Esophagus squamous epithelium (tissue), 5 donors: Measurements from ENCODE around the gene KRT7. TPM values are rescaled to one million over a fixed set of nuclear protein-coding genes. Genes with fewer than 3 reads are reported as not detected.

Source experiments
- DNase-seq: peaks from one replicate; lab custom pipeline; 2025; lab: John Stamatoyannopoulos, UW
- H3K27ac ChIP-seq, 4 donors: fragments of 200-600 bp; sonication (generic); one replicate each; pipeline ENCODE4 v1.5.1; 2016 to 2019; ENCODE audit warnings: mild to moderate bottlenecking in 1 of 4
- H3K27me3 ChIP-seq, 4 donors: fragments of 200-600 bp; sonication (generic); 1 replicate in 3 of 4; 2 replicates in 1 of 4; pipeline versions ENCODE4 v1.5.1 to v1.6.0; 2017 to 2021; ENCODE audit warnings: antibody characterized with exemption in 1 of 4
- H3K36me3 ChIP-seq, 3 donors: fragments of 200-600 bp; sonication (generic); one replicate each; pipeline ENCODE4 v1.5.1; 2016 to 2019
- H3K4me1 ChIP-seq, 3 donors: fragments of 200-600 bp; sonication (generic); one replicate each; pipeline ENCODE4 v1.5.1; 2017 to 2019
- H3K4me3 ChIP-seq, 4 donors: fragments of 200-600 bp; sonication (generic); 1 replicate in 3 of 4; 2 replicates in 1 of 4; pipeline ENCODE4 v1.5.1; 2016 to 2019; ENCODE audit warnings: mild to moderate bottlenecking in 2 of 4, moderate library complexity in 1 of 4
- H3K9me3 ChIP-seq, 3 donors: fragments of 200-600 bp; sonication (generic); one replicate each; pipeline ENCODE4 v1.5.1; 2016 to 2019
- POLR2A ChIP-seq, 4 donors: fragments of 450-650 bp; IDR thresholded peaks; one replicate each; pipeline ENCODE4 v1.6.1; 2017; ENCODE audit warnings: antibody characterized with exemption in 4 of 4, mild to moderate bottlenecking in 4 of 4, moderate library complexity in 3 of 4
- WGBS, 2 donors: methylation state at CpG; one replicate each; pipeline ENCODE4 v1.1.5; 2018; 5-methylcytosine and 5-hydroxymethylcytosine counted together
- intact Hi-C: fragments of 100-400 bp; cut with DNase I; formaldehyde crosslinking; loops from one replicate; pipeline ENCODE4 v1.15.0; 2022
- total RNA-seq, 4 donors: library from RNA; depleted of rRNA; stranded (reverse); fragments of >200 nt; gene quantifications; one replicate each; pipeline ENCODE4 v1.1.0, GENCODE V29; 2016
- TF ChIP-seq, protein P1 (sequence below), 6 experiments: fragments of 450-650 bp in 4 of 6; fragments of 200-600 bp in 2 of 6; sonication (generic) in 2 of 6; IDR thresholded peaks; one replicate each; pipeline ENCODE4 v1.5.1; 2016 to 2019; ENCODE audit warnings: antibody characterized with exemption in 6 of 6, mild to moderate bottlenecking in 4 of 6, moderate library complexity in 4 of 6
- donor health status: DM: yes; HTN: yes; CAD: no.

Gene KRT7
- total RNA-seq, 4 donors from 2014 or later: 18.7 to 118 (median 64.4) TPM

GRCh38 chr12:52243259-52243855 lies 10.3 kb downstream of the KRT7 start:
- intact Hi-C loops: no loop called here
- H3K9me3 ChIP-seq: no peaks in the 10 kb centered on the region
- DNase-seq: no peak
- peak overlapping the region; percentile 74 to 85 (median 84) for H3K27ac ChIP-seq
- peak overlapping the region in 1 of 4 donors; percentile 37 for H3K4me3 ChIP-seq
- no peak for TF ChIP-seq POLR2A (IDR thresholded peaks at IDR 0.05)
- TF ChIP-seq, protein P1, sequence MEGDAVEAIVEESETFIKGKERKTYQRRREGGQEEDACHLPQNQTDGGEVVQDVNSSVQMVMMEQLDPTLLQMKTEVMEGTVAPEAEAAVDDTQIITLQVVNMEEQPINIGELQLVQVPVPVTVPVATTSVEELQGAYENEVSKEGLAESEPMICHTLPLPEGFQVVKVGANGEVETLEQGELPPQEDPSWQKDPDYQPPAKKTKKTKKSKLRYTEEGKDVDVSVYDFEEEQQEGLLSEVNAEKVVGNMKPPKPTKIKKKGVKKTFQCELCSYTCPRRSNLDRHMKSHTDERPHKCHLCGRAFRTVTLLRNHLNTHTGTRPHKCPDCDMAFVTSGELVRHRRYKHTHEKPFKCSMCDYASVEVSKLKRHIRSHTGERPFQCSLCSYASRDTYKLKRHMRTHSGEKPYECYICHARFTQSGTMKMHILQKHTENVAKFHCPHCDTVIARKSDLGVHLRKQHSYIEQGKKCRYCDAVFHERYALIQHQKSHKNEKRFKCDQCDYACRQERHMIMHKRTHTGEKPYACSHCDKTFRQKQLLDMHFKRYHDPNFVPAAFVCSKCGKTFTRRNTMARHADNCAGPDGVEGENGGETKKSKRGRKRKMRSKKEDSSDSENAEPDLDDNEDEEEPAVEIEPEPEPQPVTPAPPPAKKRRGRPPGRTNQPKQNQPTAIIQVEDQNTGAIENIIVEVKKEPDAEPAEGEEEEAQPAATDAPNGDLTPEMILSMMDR (IDR thresholded peaks at IDR 0.05): no peak
- H3K27me3 ChIP-seq: peaks cover 0 to 5% (median 0%) of the 10 kb centered on the region in 4 donors
- no peaks in the 10 kb centered on the region for H3K36me3 ChIP-seq
- 30 to 37% methylated on average over 5 of the region's 5 CpGs for WGBS, 2 donors
- peaks cover 20 to 67% (median 27%) of the 10 kb centered on the region in 3 donors for H3K4me1 ChIP-seq

DNA sequence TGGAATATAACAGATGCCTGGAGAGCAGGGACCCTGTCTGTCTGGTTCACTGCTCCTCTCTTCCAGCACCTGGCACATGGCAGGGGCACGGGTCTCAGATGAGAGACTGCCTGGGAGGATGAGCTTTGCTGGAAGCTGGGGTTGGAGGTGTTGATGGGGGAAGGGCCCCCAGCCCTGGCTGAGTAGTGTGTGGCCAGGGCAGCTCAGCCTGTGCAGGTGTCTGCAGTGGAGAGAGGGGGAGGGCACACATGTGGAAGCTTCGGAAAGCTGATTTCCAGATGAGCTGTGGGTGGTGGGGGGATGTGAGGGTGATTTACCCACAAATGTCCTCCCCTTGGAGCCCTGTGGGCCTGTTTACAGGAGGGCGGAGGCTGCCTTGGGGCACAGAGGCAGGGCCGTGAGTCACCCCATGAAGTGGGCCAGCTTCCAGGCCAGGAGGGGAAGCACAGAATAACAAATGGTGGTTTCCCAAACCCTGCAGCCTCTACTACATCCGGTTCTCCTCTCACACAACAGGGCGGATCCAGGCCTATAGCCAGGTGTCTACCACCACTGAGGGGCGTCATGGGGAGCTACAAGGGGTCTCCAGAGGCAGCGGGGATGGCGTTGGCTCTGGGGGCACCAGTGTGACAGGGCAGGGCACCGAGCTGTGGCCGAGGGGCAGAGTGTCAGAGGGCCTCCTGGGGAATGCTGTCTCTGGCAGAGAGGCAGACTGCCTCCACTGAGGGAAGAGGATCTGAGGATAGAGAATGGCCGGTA lies 11.0 kb downstream of the KRT7 start:
- TF ChIP-seq, protein P1 (IDR thresholded peaks at IDR 0.05): no peak
- no peak for TF ChIP-seq POLR2A (IDR thresholded peaks at IDR 0.05)
- Histone ChIP-seq H3K36me3 (no peaks in the 10 kb centered on the region), H3K9me3 (no peaks in the 10 kb centered on the region), H3K4me1 (peaks cover 20 to 73% (median 29%) of the 10 kb centered on the region in 3 donors), H3K27ac (peak overlapping the region; percentile 74 to 85 (median 84)), H3K27me3 (peaks cover 0 to 12% (median 0%) of the 10 kb centered on the region in 4 donors), H3K4me3 (peak overlapping the region in 1 of 4 donors; percentile 37)
- 17 to 21% methylated on average over 8 to 9 of the region's 12 CpGs for WGBS, 2 donors
- intact Hi-C loops: no loop called here
- peak; percentile 37 for DNase-seq

DNA sequence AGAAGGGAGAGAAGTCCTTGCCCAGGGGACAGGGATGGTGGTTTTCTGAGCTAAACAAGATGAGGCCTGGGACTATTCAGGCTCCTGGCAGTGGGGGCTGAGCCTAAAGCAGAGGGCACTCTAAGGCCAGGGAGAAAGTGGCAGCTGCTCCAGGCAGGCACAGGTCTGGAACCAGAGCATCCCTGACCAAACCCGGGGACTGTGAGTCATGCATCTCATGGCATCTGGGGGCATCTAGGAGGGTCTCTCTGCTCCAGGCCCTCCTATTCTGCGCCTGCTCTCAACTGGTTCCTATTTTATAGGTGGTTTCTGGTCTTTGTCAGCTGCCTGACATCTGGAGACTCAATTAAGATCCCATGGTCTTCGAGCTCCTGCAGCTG lies 11.6 kb downstream of the KRT7 start:
- Histone ChIP-seq H3K27me3 (peaks cover 0 to 18% (median 0%) of the 10 kb centered on the region in 4 donors), H3K4me1 (peaks cover 20 to 76% (median 33%) of the 10 kb centered on the region in 3 donors), H3K36me3 (no peaks in the 10 kb centered on the region), H3K9me3 (no peaks in the 10 kb centered on the region), H3K27ac (peak overlapping the region; percentile 74 to 85 (median 84)), H3K4me3 (no peak overlapping the region)
- no peak for TF ChIP-seq POLR2A (IDR thresholded peaks at IDR 0.05)
- TF ChIP-seq, protein P1 (IDR thresholded peaks at IDR 0.05): no peak
- intact Hi-C loops: no loop called here
- WGBS, 2 donors: 40 to 54% methylated on average over 2 to 3 of the region's 3 CpGs
- no peak for DNase-seq

DNA sequence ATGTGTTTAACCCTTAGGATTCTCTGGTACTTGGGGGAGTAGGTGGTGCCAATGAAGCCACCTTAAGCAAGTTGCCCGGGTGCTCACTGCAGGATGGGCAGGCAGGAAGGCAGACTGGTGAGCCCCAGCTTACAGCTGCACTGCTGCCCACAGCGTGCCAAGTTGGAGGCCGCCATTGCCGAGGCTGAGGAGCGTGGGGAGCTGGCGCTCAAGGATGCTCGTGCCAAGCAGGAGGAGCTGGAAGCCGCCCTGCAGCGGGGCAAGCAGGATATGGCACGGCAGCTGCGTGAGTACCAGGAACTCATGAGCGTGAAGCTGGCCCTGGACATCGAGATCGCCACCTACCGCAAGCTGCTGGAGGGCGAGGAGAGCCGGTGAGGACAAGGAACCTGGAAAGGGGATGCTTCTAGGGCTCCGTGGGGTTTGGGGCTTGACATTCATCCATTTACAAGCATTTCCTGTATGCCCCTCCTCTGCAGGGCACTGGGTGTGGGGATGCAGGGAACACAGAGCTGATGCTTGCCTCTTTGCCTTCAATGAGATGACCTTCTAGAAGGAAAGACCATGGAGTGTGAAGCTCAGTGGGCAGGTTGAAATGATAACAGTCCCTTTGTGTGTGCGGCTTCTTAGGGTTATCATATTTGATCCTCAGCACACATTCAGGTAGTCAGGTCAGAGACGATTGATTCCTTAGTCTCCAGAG lies 12.4 kb downstream of the KRT7 start:
- Histone ChIP-seq H3K4me1 (peaks cover 20 to 74% (median 33%) of the 10 kb centered on the region in 3 donors), H3K27me3 (peaks cover 0 to 26% (median 0%) of the 10 kb centered on the region in 4 donors), H3K9me3 (no peaks in the 10 kb centered on the region), H3K4me3 (no peak overlapping the region), H3K36me3 (no peaks in the 10 kb centered on the region), H3K27ac (peak overlapping the region in 1 of 4 donors; percentile 3)
- no peak for DNase-seq
- 61 to 68% methylated on average over 10 to 16 of the region's 20 CpGs for WGBS, 2 donors
- TF ChIP-seq, protein P1 (IDR thresholded peaks at IDR 0.05): no peak
- TF ChIP-seq POLR2A (IDR thresholded peaks at IDR 0.05): no peak
- intact Hi-C loops: no loop called here
